ENCODE results near the gene FGG.

- TF ChIP-seq CTCF (tag by site-specific recombination; IDR thresholded peaks at IDR 0.05), result no peak
- no peak for TF ChIP-seq ATF2 (tag by site-specific recombination; IDR thresholded peaks at IDR 0.05; ENCODE audit: low read depth)
- TF ChIP-seq ZNF629 (tag by site-specific recombination; IDR thresholded peaks at IDR 0.05), result no peak
- TF ChIP-seq WT1 (tag by site-specific recombination; IDR thresholded peaks at IDR 0.05), result no peak
- TF ChIP-seq ZNF169 (tag by site-specific recombination; IDR thresholded peaks at IDR 0.05), result no peak
- no peak for TF ChIP-seq ZFP41 (tag by site-specific recombination; IDR thresholded peaks at IDR 0.05; ENCODE audit: borderline replicate concordance)
- TF ChIP-seq ZNF121 (tag by site-specific recombination; IDR thresholded peaks at IDR 0.05), result no peak
- no peak for TF ChIP-seq ZNF10 (tag by site-specific recombination; IDR thresholded peaks at IDR 0.05)
- no peak for TF ChIP-seq BCL11A (tag by site-specific recombination; IDR thresholded peaks at IDR 0.05; ENCODE audit: low read depth)
Observed at GRCh38 chr4:154588198-154588597, 24.3 kb downstream of the FGG start.

Data from HEK293 (cell line).